Stimulated activated CD4-positive, alpha-beta T cell treated with anti-CD3 and anti-CD28 coated beads, Interleukin-1b, Interleukin-23, amount 100 ng/mL, for 24 hours (primary cell): ENCODE measurements around the gene CDK6.
A peak's percentile ranks its signal among the peaks of the same experiment; 100 is the strongest.

Experiments
- DNase-seq, 4 experiments: peaks; one replicate each; pipeline ENCODE4 v3.0.0-alpha.2; 2020; ENCODE audit warnings: low read depth in 4 of 4, low spot score in 1 of 4

The CDK6 gene

GRCh38 chr7:92652536-92652935, 183.8 kb downstream of the CDK6 start:
- DNase-seq, result no peak

- DNase-seq, result no peak
Measured at GRCh38 chr7:92650391-92650790, 186.0 kb downstream of the CDK6 start.

- no peak for DNase-seq
Measured at GRCh38 chr7:92648067-92648466, 188.3 kb downstream of the CDK6 start.

- no peak for DNase-seq
Measured at GRCh38 chr7:92647652-92648051, 188.7 kb downstream of the CDK6 start.

GRCh38 chr7:92647011-92647625, 189.3 kb downstream of the CDK6 start:
- DNase-seq, result no peak

- no peak for DNase-seq
Measured at GRCh38 chr7:92645114-92646061, 191.0 kb downstream of the CDK6 start.

- no peak for DNase-seq
Measured at GRCh38 chr7:92644406-92645113, 191.8 kb downstream of the CDK6 start.

GRCh38 chr7:92643821-92644220, 192.6 kb downstream of the CDK6 start:
- DNase-seq, result no peak

- DNase-seq, result peak in 2 of 4 experiments; percentile 42 to 61
Measured at GRCh38 chr7:92641921-92642511, 194.4 kb downstream of the CDK6 start.

GRCh38 chr7:92639966-92640365, 196.4 kb downstream of the CDK6 start:
- no peak for DNase-seq

GRCh38 chr7:92639213-92639896, 197.0 kb downstream of the CDK6 start:
- DNase-seq, result no peak

GRCh38 chr7:92636018-92636560, 200.3 kb downstream of the CDK6 start:
- DNase-seq, result no peak

- DNase-seq, result no peak
Measured at GRCh38 chr7:92635538-92635937, 200.8 kb downstream of the CDK6 start.

- no peak for DNase-seq
Measured at GRCh38 chr7:92634924-92635519, 201.4 kb downstream of the CDK6 start.

- no peak for DNase-seq
Measured at GRCh38 chr7:92634205-92634604, 202.2 kb downstream of the CDK6 start.

GRCh38 chr7:92633211-92633906, 203.0 kb downstream of the CDK6 start:
- DNase-seq, result no peak

- DNase-seq, result no peak
Measured at GRCh38 chr7:92632791-92633190, 203.6 kb downstream of the CDK6 start.

GRCh38 chr7:92631850-92632487, 204.4 kb downstream of the CDK6 start:
- DNase-seq, result no peak
